HepG2 (cell line): Measurements from ENCODE around the gene CAPN7. TPM values are rescaled to one million over a fixed set of nuclear protein-coding genes. Genes with fewer than 3 reads are reported as not detected.
A peak's percentile ranks its signal among the peaks of the same experiment; 100 is the strongest.

Experiments
- BHLHE40 ChIP-seq: IDR thresholded peaks from 2 replicates; pipeline ENCODE4 v1.6.1; 2011; ENCODE audit warnings: low read length, improper control_type of control experiment
- BORCS8-MEF2B ChIP-seq: sonication (generic); formaldehyde crosslinking; IDR thresholded peaks from 2 replicates; pipeline ENCODE4 v1.8.0; 2022; ENCODE audit warnings: mild to moderate bottlenecking, missing genetic modification reagents
- DNMT3B ChIP-seq: conservative IDR thresholded peaks from 2 replicates; pipeline ENCODE4 v1.6.1; 2016; ENCODE audit warnings: missing biosample characterization, control low read depth
- ELF1 ChIP-seq: sonication (generic); formaldehyde crosslinking; IDR thresholded peaks from 2 replicates; pipeline ENCODE4 v1.4.0; 2020; ENCODE audit warnings: missing genetic modification reagents
- FOXA1 ChIP-seq, 2 experiments: fragments of 450-650 bp in 1 of 2; sonication (generic) in 1 of 2; formaldehyde crosslinking in 1 of 2; IDR thresholded peaks; 2 replicates each; pipeline versions ENCODE4 v1.4.0 to v1.6.1; 2016 to 2020; ENCODE audit warnings: missing genetic modification reagents in 1 of 2
- FOXO1 ChIP-seq: sonication (generic); formaldehyde crosslinking; IDR thresholded peaks from 2 replicates; pipeline ENCODE4 v1.4.0; 2020; ENCODE audit warnings: missing genetic modification reagents
- HCFC1 ChIP-seq: fragments of 150-350 bp; IDR thresholded peaks from 2 replicates; pipeline ENCODE4 v1.6.1; 2014; ENCODE audit warnings: low read depth, low read length
- IRF2 ChIP-seq: IDR thresholded peaks from 2 replicates; pipeline ENCODE4 v1.6.1; 2018; ENCODE audit warnings: missing genetic modification reagents, missing compliant biosample characterization
- MAF1 ChIP-seq: sonication (generic); formaldehyde crosslinking; IDR thresholded peaks from 2 replicates; pipeline ENCODE4 v1.5.0; 2020; ENCODE audit warnings: missing genetic modification reagents, borderline replicate concordance
- MYNN ChIP-seq: sonication (generic); formaldehyde crosslinking; IDR thresholded peaks from 2 replicates; pipeline ENCODE4 v1.4.0; 2020; ENCODE audit warnings: mild to moderate bottlenecking, low read depth, missing genetic modification reagents
- PAF1 ChIP-seq: IDR thresholded peaks from 2 replicates; pipeline ENCODE4 v1.6.1; 2016; ENCODE audit warnings: missing genetic modification reagents, missing compliant biosample characterization
- PLRG1 ChIP-seq: fragments of 450-650 bp; conservative IDR thresholded peaks from 2 replicates; pipeline ENCODE4 v1.6.1; 2016
- RARG ChIP-seq: sonication (generic); formaldehyde crosslinking; IDR thresholded peaks from 2 replicates; pipeline ENCODE4 v1.4.0; 2020; ENCODE audit warnings: low read depth, mild to moderate bottlenecking, missing genetic modification reagents
- RELA ChIP-seq: sonication (generic); formaldehyde crosslinking; IDR thresholded peaks from 2 replicates; pipeline ENCODE4 v1.4.0; 2020; ENCODE audit warnings: missing genetic modification reagents
- RORA ChIP-seq: sonication (generic); formaldehyde crosslinking; IDR thresholded peaks from 2 replicates; pipeline ENCODE4 v1.5.0; 2020; ENCODE audit warnings: mild to moderate bottlenecking, missing genetic modification reagents, moderate library complexity
- SAP130 ChIP-seq: IDR thresholded peaks from 2 replicates; pipeline ENCODE4 v1.6.1; 2016; ENCODE audit warnings: low read depth
- SMAD9 ChIP-seq: sonication (generic); formaldehyde crosslinking; IDR thresholded peaks from 2 replicates; pipeline ENCODE4 v1.5.1; 2020; ENCODE audit warnings: mild to moderate bottlenecking, missing genetic modification reagents
- TAF15 ChIP-seq: fragments of 200-400 bp; formaldehyde crosslinking; IDR thresholded peaks from one replicate; pipeline ENCODE4 v1.6.1; 2018; ENCODE audit warnings: mild to moderate bottlenecking, low read depth, low read length; ENCODE audit not compliant: poor library complexity, severe bottlenecking
- THYN1 ChIP-seq: sonication (generic); formaldehyde crosslinking; IDR thresholded peaks from 2 replicates; pipeline ENCODE4 v1.8.1; 2023; ENCODE audit warnings: low read depth, mild to moderate bottlenecking, moderate library complexity, missing genetic modification reagents, borderline replicate concordance
- U2AF1 ChIP-seq: fragments of 200-400 bp; formaldehyde crosslinking; optimal IDR thresholded peaks from 2 replicates; pipeline ENCODE3; 2017; ENCODE audit warnings: mild to moderate bottlenecking, low read depth, low read length
- ZBTB3 ChIP-seq: sonication (generic); formaldehyde crosslinking; IDR thresholded peaks from 2 replicates; pipeline ENCODE4 v1.4.0; 2020; ENCODE audit warnings: low read depth, mild to moderate bottlenecking, moderate library complexity, missing genetic modification reagents, borderline replicate concordance
- ZBTB7A ChIP-seq: sonication (generic); formaldehyde crosslinking; IDR thresholded peaks from 2 replicates; pipeline ENCODE4 v1.8.0; 2022; ENCODE audit warnings: mild to moderate bottlenecking, missing genetic modification reagents
- ZIK1 ChIP-seq: sonication (generic); formaldehyde crosslinking; IDR thresholded peaks from 2 replicates; pipeline ENCODE4 v1.5.0; 2020; ENCODE audit warnings: mild to moderate bottlenecking, low read depth, missing genetic modification reagents, borderline replicate concordance
- ZNF337 ChIP-seq: sonication (generic); formaldehyde crosslinking; IDR thresholded peaks from 2 replicates; pipeline ENCODE4 v1.5.1; 2020; ENCODE audit warnings: missing genetic modification reagents, low read depth, mild to moderate bottlenecking, borderline replicate concordance
- ZNF501 ChIP-seq: sonication (generic); formaldehyde crosslinking; IDR thresholded peaks from 2 replicates; pipeline ENCODE4 v1.5.1; 2020; ENCODE audit warnings: mild to moderate bottlenecking, moderate library complexity, missing genetic modification reagents
- ZNF562 ChIP-seq: sonication (generic); formaldehyde crosslinking; IDR thresholded peaks from 2 replicates; pipeline ENCODE4 v1.8.0; 2022; ENCODE audit warnings: missing genetic modification reagents, borderline replicate concordance
- polyA plus RNA-seq, 8 experiments: library from polyadenylated mRNA; depleted of rRNA in 3 of 8; stranded (reverse) in 7 of 8; unstranded in 1 of 8; fragments of >200 nt; fragmentation: Illumina TruSeq in 4 of 8; extraction: Trizol in 4 of 8; gene quantifications; 2 replicates each; pipeline versions ENCODE4 v1.2.1 to v1.2.3, GENCODE V29; 2011 to 2016; ENCODE audit warnings: low read depth in 4 of 8, missing spikeins in 1 of 8, mixed read lengths in 1 of 8; ENCODE audit not compliant: insufficient read depth in 1 of 8
- total RNA-seq, 5 experiments: library from RNA; depleted of rRNA; stranded (reverse); fragments of >200 nt; fragmentation: Illumina TruSeq; extraction: Trizol; gene quantifications; 2 replicates each; pipeline ENCODE4 v1.2.3, GENCODE V29; 2016; ENCODE audit warnings: low read depth in 1 of 5
- TF ChIP-seq, protein P1 (sequence below): sonication (generic); formaldehyde crosslinking; IDR thresholded peaks from 2 replicates; pipeline ENCODE4 v1.4.0; 2020; ENCODE audit warnings: mild to moderate bottlenecking, missing genetic modification reagents
- TF ChIP-seq, protein P2 (sequence below): sonication (generic); formaldehyde crosslinking; IDR thresholded peaks from 2 replicates; pipeline ENCODE4 v1.4.0; 2020; ENCODE audit warnings: mild to moderate bottlenecking, missing genetic modification reagents, borderline replicate concordance
- TF ChIP-seq, protein P3 (sequence below): sonication (generic); formaldehyde crosslinking; conservative IDR thresholded peaks from 2 replicates; pipeline ENCODE4 v1.8.0; 2022; ENCODE audit warnings: missing genetic modification reagents

The CAPN7 gene
- total and polyA plus RNA-seq, 2 of the 13 experiments (the other 11 are each of a cell fraction or from before 2014, with no cell fraction given), result 16.7 to 36.8 TPM

DNA sequence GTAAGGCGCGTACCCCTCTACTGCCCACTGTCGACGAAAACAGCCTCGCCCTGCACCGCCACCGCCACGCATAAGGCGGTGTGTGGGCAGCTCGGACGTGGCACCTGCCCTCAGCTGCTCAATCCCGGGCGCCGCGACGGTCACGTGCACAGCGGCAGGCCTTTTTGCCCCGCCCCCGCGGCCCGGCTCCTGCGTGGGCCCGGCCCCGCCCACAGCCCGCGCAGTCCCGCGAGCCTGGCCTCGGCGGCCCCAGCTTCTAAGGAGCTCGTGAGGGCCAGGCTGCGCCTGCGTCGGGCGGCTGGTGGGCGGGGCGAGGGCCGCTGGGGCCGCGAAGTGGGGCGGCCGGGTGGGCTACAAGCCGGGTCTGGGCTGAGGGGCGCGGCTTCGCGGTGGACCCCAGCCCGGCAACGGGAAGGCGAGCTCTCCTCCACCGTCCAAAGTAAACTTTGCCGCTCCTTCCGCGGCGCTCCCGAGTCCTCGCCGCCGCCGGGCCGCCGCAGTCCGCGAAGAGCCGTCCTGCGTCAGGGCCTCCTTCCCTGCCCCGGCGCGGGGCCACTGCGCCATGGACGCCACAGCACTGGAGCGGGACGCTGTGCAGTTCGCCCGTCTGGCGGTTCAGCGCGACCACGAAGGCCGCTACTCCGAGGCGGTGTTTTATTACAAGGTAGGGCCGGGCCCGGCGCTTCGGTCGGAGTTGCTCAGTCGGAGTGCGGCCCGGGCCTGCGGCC lies at the start of gene CAPN7 (continued):
- TF ChIP-seq DNMT3B (CRISPR knock-in tag) (no peak), ZIK1 (CRISPR knock-in tag) (peak; percentile 68), TAF15 (no peak), ZNF501 (peak; percentile 45; the same call in 1 of the 2 replicates), ZNF337 (CRISPR knock-in tag) (no peak), MYNN (CRISPR knock-in tag) (no peak), BORCS8-MEF2B (peak; percentile 71; the same call in 1 of the 2 replicates), PAF1 (CRISPR knock-in tag) (no peak), MAF1 (CRISPR knock-in tag) (peak; percentile 64; the same call in 1 of the 2 replicates), PLRG1 (no peak), FOXA1 (IDR thresholded peaks at IDR 0.05) (no peak), FOXA1 (CRISPR knock-in tag; IDR thresholded peaks at IDR 0.05) (no peak), FOXO1 (peak; percentile 66), U2AF1 (no peak), HCFC1 (no peak), RELA (CRISPR knock-in tag) (peak; percentile 20; the same call in 1 of the 2 replicates), THYN1 (CRISPR knock-in tag) (no peak), SMAD9 (CRISPR knock-in tag) (peak; percentile 76), SAP130 (CRISPR knock-in tag) (peak; percentile 74), ZNF562 (CRISPR knock-in tag) (no peak), IRF2 (CRISPR knock-in tag) (peak; percentile 71), ZBTB3 (peak; percentile 65; the same call in 1 of the 2 replicates), BHLHE40 (peak; percentile 97), RARG (CRISPR knock-in tag) (no peak), ELF1 (no peak), ZBTB7A (CRISPR knock-in tag) (peak; percentile 83), RORA (CRISPR knock-in tag) (no peak)
- TF ChIP-seq, protein P1, sequence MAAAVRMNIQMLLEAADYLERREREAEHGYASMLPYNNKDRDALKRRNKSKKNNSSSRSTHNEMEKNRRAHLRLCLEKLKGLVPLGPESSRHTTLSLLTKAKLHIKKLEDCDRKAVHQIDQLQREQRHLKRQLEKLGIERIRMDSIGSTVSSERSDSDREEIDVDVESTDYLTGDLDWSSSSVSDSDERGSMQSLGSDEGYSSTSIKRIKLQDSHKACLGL, result peak; percentile 90
- TF ChIP-seq, protein P2, sequence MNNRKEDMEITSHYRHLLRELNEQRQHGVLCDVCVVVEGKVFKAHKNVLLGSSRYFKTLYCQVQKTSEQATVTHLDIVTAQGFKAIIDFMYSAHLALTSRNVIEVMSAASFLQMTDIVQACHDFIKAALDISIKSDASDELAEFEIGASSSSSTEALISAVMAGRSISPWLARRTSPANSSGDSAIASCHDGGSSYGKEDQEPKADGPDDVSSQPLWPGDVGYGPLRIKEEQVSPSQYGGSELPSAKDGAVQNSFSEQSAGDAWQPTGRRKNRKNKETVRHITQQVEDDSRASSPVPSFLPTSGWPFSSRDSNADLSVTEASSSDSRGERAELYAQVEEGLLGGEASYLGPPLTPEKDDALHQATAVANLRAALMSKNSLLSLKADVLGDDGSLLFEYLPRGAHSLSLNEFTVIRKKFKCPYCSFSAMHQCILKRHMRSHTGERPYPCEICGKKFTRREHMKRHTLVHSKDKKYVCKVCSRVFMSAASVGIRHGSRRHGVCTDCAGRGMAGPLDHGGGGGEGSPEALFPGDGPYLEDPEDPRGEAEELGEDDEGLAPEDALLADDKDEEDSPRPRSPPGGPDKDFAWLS (CRISPR knock-in tag), result no peak
- TF ChIP-seq, protein P3, sequence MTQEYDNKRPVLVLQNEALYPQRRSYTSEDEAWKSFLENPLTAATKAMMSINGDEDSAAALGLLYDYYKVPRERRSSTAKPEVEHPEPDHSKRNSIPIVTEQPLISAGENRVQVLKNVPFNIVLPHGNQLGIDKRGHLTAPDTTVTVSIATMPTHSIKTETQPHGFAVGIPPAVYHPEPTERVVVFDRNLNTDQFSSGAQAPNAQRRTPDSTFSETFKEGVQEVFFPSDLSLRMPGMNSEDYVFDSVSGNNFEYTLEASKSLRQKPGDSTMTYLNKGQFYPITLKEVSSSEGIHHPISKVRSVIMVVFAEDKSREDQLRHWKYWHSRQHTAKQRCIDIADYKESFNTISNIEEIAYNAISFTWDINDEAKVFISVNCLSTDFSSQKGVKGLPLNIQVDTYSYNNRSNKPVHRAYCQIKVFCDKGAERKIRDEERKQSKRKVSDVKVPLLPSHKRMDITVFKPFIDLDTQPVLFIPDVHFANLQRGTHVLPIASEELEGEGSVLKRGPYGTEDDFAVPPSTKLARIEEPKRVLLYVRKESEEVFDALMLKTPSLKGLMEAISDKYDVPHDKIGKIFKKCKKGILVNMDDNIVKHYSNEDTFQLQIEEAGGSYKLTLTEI (CRISPR knock-in tag), result no peak
